ENCODE data around the gene SLC12A9. TPM values are rescaled to one million over a fixed set of nuclear protein-coding genes. Genes with fewer than 3 reads are reported as not detected.
A peak's percentile ranks its signal among the peaks of the same experiment; 100 is the strongest.

SLC12A9 gene
- total and polyA plus RNA-seq, 4 donors = 28.5 to 52.6 (median 39.2) TPM

DNA sequence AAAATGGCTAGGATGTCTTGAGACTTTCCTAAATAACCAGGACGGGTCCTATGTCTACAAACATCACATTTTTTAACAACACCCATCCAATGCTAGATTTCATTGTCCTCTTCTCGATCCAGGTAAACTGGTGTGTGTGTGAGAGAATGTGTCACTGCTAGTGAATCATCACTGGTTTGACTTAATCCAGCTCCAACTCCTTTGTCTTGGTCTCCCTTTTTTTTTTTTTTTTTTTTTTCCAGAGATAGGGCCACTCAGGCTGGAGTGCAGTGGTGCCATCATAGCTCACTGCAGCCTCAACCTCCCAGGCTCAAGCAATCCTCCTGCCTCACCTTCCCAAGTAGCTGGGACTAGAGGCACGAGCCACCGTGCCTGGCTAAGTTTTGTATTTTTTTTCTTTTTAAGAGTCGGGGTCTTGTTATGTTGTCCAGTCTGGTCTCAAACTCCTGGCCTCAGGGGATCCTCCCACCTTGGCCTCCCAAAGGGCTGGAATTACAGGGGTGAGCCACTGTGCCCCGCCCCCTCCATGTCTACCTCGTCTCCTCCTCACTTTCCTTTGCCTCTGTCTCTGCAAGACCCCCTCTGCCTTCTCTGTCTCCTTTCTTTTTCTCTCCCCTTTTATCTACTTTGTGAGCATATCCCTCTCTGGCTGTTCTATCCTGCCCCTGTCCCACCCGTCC lies 39.2 kb downstream of the SLC12A9 start:
- peaks cover 4 to 51% (median 19%) of the 10 kb centered on the region in 5 donors for H3K4me1 ChIP-seq (ENCODE audit: control insufficient read depth in 5 of 5, insufficient read depth in 5 of 5, low read length in 5 of 5)
- H3K27ac ChIP-seq (ENCODE audit: low read depth in 1 of 2, low read length in 1 of 2) = no peak overlapping the region

DNA sequence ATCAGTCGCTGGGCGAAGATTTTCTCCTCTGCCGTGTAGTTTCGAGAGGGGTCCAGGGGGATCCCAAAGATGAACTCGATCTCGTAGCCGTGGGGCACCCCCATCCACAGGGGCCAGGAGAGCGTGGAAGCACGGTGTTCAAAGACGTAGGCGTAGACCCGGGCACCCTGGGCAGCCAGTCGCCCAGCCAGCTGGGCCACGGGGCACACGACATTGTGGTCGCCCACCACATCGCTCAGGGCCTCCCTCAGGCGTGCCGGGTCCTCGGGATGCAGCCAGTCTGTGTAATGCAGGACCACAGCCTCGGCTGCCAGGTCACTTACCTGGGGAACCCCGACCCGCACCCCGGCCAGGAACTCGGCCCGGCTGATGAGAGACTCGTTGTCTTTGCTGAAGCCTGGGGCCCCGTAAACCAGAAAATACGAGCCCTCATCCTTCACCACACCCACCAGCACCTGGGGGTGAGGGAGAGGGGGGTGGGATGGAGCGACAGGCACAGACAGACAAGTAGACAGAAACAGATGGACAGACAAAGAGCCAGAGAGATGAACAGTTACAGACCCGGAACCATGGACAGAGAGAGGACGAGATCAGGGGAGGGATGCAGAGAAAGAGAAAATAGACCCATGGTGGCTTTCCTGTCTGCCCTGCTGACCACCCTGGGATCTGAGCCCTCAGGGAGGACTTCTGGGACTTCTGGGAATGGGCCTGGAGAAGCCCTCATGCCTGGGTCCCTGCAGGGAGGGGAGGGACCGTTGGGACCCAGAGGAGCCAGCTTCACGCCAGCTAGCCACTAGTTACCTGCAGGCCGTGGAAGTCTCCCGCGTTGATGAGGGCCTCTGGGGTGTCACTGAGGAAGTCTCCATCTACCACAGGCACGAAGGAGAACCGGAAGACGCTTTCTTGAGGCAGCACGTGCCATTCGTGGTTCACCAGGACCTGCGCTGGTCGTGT lies 40.1 kb downstream of the SLC12A9 start:
- H3K36me3 ChIP-seq (ENCODE audit: control insufficient read depth in 4 of 4, insufficient read depth in 4 of 4, low read length in 4 of 4) = peaks cover 0 to 11% (median 7%) of the 10 kb centered on the region in 4 donors
- peaks cover 4 to 42% (median 12%) of the 10 kb centered on the region in 5 donors for H3K4me1 ChIP-seq (ENCODE audit: control insufficient read depth in 5 of 5, insufficient read depth in 5 of 5, low read length in 5 of 5)
- ATAC-seq (ENCODE audit: insufficient read depth, low FRiP score) (no peak), DNase-seq (no peak)
- H3K9me3 ChIP-seq (ENCODE audit: control insufficient read depth in 4 of 4, insufficient read depth in 3 of 4, low read length in 3 of 4) = peaks cover 0 to 2% (median 0%) of the 10 kb centered on the region in 4 donors
- TF ChIP-seq, protein P1, sequence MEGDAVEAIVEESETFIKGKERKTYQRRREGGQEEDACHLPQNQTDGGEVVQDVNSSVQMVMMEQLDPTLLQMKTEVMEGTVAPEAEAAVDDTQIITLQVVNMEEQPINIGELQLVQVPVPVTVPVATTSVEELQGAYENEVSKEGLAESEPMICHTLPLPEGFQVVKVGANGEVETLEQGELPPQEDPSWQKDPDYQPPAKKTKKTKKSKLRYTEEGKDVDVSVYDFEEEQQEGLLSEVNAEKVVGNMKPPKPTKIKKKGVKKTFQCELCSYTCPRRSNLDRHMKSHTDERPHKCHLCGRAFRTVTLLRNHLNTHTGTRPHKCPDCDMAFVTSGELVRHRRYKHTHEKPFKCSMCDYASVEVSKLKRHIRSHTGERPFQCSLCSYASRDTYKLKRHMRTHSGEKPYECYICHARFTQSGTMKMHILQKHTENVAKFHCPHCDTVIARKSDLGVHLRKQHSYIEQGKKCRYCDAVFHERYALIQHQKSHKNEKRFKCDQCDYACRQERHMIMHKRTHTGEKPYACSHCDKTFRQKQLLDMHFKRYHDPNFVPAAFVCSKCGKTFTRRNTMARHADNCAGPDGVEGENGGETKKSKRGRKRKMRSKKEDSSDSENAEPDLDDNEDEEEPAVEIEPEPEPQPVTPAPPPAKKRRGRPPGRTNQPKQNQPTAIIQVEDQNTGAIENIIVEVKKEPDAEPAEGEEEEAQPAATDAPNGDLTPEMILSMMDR (IDR thresholded peaks at IDR 0.05; ENCODE audit: control extremely low read depth, extremely low read depth) = no peak
- peaks cover 0 to 13% (median 13%) of the 10 kb centered on the region in 3 donors for H3K27me3 ChIP-seq (ENCODE audit: control insufficient read depth in 3 of 3, insufficient read depth in 3 of 3, low read length in 2 of 3)
- H3K4me3 ChIP-seq = no peak overlapping the region
- 91% methylated on average over 44 of the region's 44 CpGs for WGBS, 2 donors
- H3K27ac ChIP-seq (ENCODE audit: low read depth in 1 of 2, low read length in 1 of 2) = no peak overlapping the region
- H3K9ac ChIP-seq (ENCODE audit: insufficient read depth in 1 of 2, low read length in 2 of 2) = no peak overlapping the region

More for the DNA sequence above, 39.2 kb downstream of the SLC12A9 start:
- H3K27me3 ChIP-seq (ENCODE audit: control insufficient read depth in 3 of 3, insufficient read depth in 3 of 3, low read length in 2 of 3) = peaks cover 0 to 7% (median 7%) of the 10 kb centered on the region in 3 donors
- H3K4me3 ChIP-seq = no peak overlapping the region
- DNase-seq (no peak), ATAC-seq (ENCODE audit: insufficient read depth, low FRiP score) (no peak)
- peak overlapping the region in 1 of 2 donors; percentile 65 for H3K9ac ChIP-seq (ENCODE audit: insufficient read depth in 1 of 2, low read length in 2 of 2)
- WGBS, 2 donors = 80 to 82% methylated on average over 8 of the region's 8 CpGs
- H3K36me3 ChIP-seq (ENCODE audit: control insufficient read depth in 4 of 4, insufficient read depth in 4 of 4, low read length in 4 of 4) = peaks cover 5 to 18% (median 15%) of the 10 kb centered on the region in 4 donors
- peaks cover 0 to 2% (median 0%) of the 10 kb centered on the region in 4 donors for H3K9me3 ChIP-seq (ENCODE audit: control insufficient read depth in 4 of 4, insufficient read depth in 3 of 4, low read length in 3 of 4)
- TF ChIP-seq, protein P1 (IDR thresholded peaks at IDR 0.05; ENCODE audit: control extremely low read depth, extremely low read depth) = no peak

DNA sequence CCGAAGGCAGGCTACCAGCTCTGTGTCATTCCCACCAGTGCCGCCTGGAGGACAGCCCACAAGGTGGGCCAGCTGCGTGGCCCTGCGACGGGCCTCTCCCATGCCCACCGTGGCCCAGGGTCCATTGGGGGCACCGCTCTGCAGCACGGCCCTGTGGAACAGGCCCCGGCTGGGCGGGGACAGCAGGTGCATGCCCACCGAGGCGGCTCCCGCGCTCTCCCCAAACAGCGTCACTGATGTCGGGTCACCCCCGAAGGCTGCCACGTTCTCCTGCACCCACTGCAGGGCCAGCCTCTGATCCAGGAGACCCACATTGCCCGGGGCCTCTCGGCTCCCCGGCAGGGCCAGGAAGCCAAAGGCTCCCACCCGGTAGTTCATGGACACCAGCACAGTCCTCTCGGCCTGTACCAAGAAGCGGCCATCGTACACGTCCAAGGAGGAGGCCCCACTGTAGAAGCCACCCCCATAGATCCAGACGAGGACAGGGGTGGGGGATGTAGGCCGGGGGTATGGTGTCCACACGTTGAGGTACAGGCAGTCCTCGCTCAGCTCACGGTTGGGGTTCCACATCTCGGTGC lies 40.9 kb downstream of the SLC12A9 start:
- TF ChIP-seq, protein P1 (IDR thresholded peaks at IDR 0.05; ENCODE audit: control extremely low read depth, extremely low read depth) = no peak
- H3K36me3 ChIP-seq (ENCODE audit: control insufficient read depth in 4 of 4, insufficient read depth in 4 of 4, low read length in 4 of 4) = peaks cover 0 to 5% (median 2%) of the 10 kb centered on the region in 4 donors
- peaks cover 0 to 2% (median 0%) of the 10 kb centered on the region in 4 donors for H3K9me3 ChIP-seq (ENCODE audit: control insufficient read depth in 4 of 4, insufficient read depth in 3 of 4, low read length in 3 of 4)
- 93 to 96% methylated on average over 29 to 32 of the region's 32 CpGs for WGBS, 2 donors
- DNase-seq (no peak), ATAC-seq (ENCODE audit: insufficient read depth, low FRiP score) (no peak)
- peaks cover 4 to 35% (median 7%) of the 10 kb centered on the region in 5 donors for H3K4me1 ChIP-seq (ENCODE audit: control insufficient read depth in 5 of 5, insufficient read depth in 5 of 5, low read length in 5 of 5)
- H3K9ac ChIP-seq (ENCODE audit: insufficient read depth in 1 of 2, low read length in 2 of 2) = no peak overlapping the region
- no peak overlapping the region for H3K27ac ChIP-seq (ENCODE audit: low read depth in 1 of 2, low read length in 1 of 2)
- peaks cover 0 to 16% (median 16%) of the 10 kb centered on the region in 3 donors for H3K27me3 ChIP-seq (ENCODE audit: control insufficient read depth in 3 of 3, insufficient read depth in 3 of 3, low read length in 2 of 3)
- H3K4me3 ChIP-seq = no peak overlapping the region
